SK-MEL-5 (cell line): ENCODE results near the gene CELF2. TPM values are rescaled to one million over a fixed set of nuclear protein-coding genes. Genes with fewer than 3 reads are reported as not detected.

Source experiments
- DNase-seq: peaks from one replicate; pipeline ENCODE4 v3.0.0-alpha.2; 2016; ENCODE audit warnings: low read depth, low spot score
- in situ Hi-C: cut with HindIII; loops from 2 replicates; pipeline ENCODE4 v1.10.0; 2016; ENCODE audit warnings: low sequenced_read_pairs, high pct_unique_total_duplicates, low pct_unique_long_range_greater_than_20kb
- total RNA-seq: library from RNA; depleted of rRNA; stranded (reverse); fragments of >200 nt; shearing (Covaris generic); gene quantifications from 2 replicates; pipeline ENCODE4 v1.2.3, GENCODE V29; 2014

CELF2 gene
- total RNA-seq, 1 experiment from 2014 or later, result 8.1 TPM

DNA sequence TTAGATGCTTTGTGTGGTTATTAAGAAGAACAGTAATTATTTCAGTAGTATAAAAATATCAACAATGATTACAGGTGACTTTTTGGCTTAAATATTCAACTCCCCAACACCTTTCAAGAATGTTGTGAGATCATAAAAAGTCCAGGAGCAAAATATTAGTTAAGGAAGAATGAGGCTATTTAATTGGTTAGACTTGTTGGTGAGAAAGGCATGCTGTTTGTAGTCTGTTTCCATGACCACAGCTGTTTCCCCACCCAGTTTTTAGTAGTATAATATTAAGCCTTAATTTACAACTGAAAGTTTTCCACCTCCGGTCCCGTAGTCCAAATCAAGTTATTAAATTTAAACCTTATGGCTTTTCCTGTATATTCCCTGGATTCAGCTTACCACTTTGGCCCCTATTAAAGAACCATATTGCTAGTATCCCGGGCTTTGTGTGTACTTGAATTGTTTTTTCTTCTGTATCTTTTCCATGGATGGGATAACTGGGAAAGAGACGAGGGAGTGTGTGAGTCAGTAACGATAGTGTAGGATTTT lies 133.3 kb downstream of the CELF2 start:
- DNase-seq, result no peak
- in situ Hi-C loops, result no loop called here

GRCh38 chr10:11152801-11153200 lies 135.1 kb downstream of the CELF2 start:
- in situ Hi-C loops, result no loop called here
- DNase-seq, result no peak

- in situ Hi-C loops, result no loop called here
- DNase-seq, result no peak
Measured at GRCh38 chr10:11153245-11153644, 135.6 kb downstream of the CELF2 start.

- no peak for DNase-seq
- in situ Hi-C loops, result no loop called here
Measured at GRCh38 chr10:11153766-11154165, 136.1 kb downstream of the CELF2 start.

GRCh38 chr10:11154333-11154732 lies 136.7 kb downstream of the CELF2 start:
- DNase-seq, result no peak
- in situ Hi-C loops, result no loop called here

DNA sequence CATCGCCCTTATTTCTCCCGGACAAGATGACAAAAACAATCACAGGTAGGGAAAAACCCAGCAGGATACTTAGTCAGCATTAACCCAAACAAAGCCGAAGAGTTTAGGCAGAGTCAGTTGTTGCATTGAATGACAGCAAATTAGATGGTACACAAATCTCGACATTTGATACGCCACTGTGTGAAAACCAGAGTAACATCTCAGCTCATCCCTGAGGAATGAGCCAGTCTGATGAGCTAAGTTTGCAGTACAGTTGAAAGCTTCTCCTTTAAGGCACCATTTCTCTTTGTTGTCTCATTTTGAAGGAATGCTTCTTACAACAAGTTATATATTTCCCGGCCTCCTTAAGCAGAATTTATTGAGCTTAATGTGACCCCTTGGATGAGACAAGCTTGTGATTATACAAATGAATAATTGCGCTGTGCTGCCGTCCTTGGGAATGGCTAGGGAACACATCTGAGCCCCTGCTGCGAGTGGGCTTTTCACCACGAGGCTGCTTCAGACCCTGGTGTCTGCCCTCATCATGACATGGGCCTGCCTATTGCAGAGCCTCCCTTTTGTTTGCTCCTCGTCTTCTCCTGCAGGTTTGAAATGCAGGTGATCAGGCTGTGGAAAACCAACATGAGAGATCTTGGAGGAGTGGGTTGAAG lies 137.3 kb downstream of the CELF2 start:
- DNase-seq, result no peak
- in situ Hi-C loops, result no loop called here

DNA sequence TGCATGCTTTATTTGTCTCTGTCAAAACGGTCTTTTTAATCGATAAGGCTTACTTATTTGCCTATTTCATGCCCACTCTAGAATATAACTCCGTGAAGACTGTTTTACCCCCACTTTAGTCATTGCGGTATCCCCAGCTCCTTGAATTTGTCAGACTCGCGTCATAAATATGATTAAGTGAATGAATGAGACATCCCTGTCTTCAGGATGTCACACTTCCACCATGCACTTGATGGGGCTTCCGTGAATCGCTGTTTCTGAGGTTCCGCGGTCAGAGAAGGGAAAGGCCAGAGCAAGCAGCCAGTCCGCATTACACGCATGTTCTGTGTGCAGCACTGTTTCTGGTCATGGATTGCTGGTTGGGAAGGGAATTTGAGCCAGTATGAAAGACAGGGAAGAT lies 138.8 kb downstream of the CELF2 start:
- in situ Hi-C loops, result no loop called here
- no peak for DNase-seq

DNA sequence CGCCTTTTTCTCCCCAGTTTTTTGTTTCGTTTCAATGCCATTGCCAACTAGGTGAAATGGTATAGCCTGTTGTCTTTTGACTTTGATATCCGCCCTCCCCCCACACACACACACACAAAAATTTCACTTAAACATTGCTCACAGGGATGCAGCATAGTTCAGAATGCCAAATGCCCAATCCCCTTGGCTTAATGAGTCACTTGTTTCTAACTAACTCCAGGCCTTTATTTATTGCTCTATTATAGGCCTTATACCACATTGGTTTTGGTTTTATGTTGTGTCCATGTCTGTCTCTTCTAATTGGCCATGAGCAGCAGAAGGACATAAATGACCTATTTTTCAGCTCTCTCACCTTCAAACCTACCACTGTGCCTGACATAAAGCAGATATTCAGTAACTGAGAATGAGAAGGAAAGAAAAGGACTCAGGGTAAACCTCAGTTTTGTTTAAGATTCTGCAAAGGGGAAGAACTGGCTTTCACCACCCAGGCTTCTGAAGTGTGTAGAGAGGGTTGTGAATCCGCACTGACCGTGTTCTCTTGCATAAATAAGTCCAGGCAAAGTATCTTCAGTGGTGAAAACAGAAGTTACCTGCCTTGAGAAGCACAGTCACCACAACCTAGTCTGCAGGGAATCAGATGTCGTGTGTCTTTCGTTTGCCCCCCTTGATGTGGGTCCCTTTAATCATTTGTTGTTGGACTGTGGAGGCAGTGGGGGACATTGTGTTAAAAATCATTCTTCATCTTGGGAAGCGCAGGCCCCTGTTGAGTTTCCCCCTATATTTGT lies 139.8 kb downstream of the CELF2 start:
- no peak for DNase-seq
- in situ Hi-C loops, result no loop called here

DNA sequence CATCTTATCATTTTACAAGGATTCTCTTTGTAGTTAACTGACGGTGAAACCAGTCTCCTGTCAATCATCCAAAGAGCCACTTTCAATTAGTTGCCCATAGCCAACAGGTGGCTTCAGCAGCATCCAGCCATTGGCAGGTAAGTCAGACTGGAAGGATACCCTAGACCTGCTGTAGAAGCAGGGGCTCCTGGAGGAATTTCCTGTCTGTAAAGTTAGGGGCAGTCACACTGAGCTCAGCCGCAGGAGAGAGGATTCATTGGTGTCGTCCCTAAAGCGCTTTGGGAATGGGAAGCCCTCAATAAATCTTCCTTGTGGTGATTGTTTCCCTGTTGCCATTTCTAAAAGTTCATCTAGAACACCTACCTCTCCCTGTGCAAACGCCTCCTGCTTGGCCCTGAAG lies 140.4 kb downstream of the CELF2 start:
- DNase-seq, result no peak
- in situ Hi-C loops, result no loop called here

- in situ Hi-C loops, result no loop called here
- DNase-seq, result peak; percentile 77
Measured at GRCh38 chr10:11159543-11160215, 142.0 kb downstream of the CELF2 start.

DNA sequence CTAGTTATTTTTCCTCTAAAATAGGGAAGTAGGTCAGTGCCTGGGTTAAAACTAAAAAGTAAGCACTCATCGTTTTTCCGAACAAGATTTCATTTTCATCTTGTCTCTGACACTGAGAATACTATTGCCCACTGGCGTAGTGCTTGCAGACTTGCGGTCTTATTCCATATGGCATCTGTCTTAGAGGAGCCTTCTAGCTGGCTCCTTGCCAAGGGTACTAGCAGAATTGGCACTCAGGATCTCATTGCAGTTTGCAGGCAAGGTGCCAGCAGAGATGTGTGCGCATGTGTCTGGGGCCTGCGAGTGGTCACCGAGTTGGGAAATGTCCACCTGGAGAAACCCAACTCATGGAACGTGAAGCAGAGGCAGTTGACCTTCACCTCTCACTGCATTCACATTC lies 143.4 kb downstream of the CELF2 start:
- in situ Hi-C loops, result no loop called here
- no peak for DNase-seq

DNA sequence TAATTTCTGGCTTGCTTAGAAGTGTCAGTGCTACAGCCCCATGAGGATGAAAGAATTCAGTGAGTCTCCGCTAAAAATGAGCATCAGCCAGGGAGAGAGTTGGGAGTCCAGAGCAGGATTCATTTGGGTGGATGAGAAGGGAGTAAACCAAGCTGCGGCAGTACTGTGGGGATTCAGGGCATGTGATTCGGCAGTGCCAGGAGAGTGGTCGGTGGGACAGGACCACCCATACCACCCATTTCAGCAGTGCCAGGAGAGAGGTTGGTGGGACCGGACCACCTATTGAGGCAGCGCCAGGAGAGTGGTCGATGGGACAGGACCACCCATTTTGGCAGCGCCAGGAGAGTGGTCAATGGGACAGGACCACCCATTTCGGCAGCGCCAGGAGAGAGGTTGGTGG lies 144.2 kb downstream of the CELF2 start:
- in situ Hi-C loops, result no loop called here
- no peak for DNase-seq

GRCh38 chr10:11162828-11163599 lies 145.3 kb downstream of the CELF2 start:
- in situ Hi-C loops, result no loop called here
- DNase-seq, result no peak

GRCh38 chr10:11163780-11164550 lies 146.3 kb downstream of the CELF2 start:
- in situ Hi-C loops, result no loop called here
- no peak for DNase-seq

GRCh38 chr10:11164551-11164802 lies 146.8 kb downstream of the CELF2 start:
- DNase-seq, result no peak
- in situ Hi-C loops, result no loop called here

GRCh38 chr10:11164803-11165590 lies 147.3 kb downstream of the CELF2 start:
- in situ Hi-C loops, result no loop called here
- peak; percentile 80 for DNase-seq
